K562 (cell line): ENCODE measurements around the gene SPPL3. TPM values are rescaled to one million over a fixed set of nuclear protein-coding genes. Genes with fewer than 3 reads are reported as not detected.

Experiments
- ATAC-seq: fragments of 200-7000 bp; cut with Tn5 transposase; 3 replicates; pipeline ENCODE4 v1.9.1; 2020; ENCODE audit warnings: moderate library complexity
- BruUV-seq: library from RNA; stranded (reverse); fragments of 400-500 nt; replicated peaks from 2 replicates; lab custom pipeline; 2021; lab: Mats Ljungman, UMichigan
- CTCF ChIA-PET: fragments of 300-600 bp; formaldehyde crosslinking; extraction: SDS; loops from one replicate; lab custom pipeline; 2021; ENCODE audit warnings: low intra/inter-chr PET ratio; lab: Yijun Ruan, JAX
- POLR2A ChIA-PET: fragments of 300-600, 350-650 bp; sonication (Branson Sonifier 250); formaldehyde crosslinking; extraction: SDS; loops from one replicate; lab custom pipeline; 2021; ENCODE audit warnings: antibody characterized with exemption, inconsistent platforms; lab: Yijun Ruan, JAX
- DNase-seq, 4 experiments: peaks; one replicate each; pipeline versions ENCODE4 v3.0.0 to v3.0.0-alpha.2; 2011 to 2018; ENCODE audit warnings: low spot score in 3 of 4, mixed read lengths in 3 of 4; ENCODE audit errors: extremely low read depth in 1 of 4
- FAIRE-seq: peaks from 2 replicates; lab custom pipeline; 2011; peaks lifted over from hg19 to GRCh38; lab: Jason Lieb, UNC
- H2AFZ ChIP-seq: 2 replicates; pipeline ENCODE4 v1.6.0; 2011; ENCODE audit warnings: low read depth, low read length, control low read depth, inconsistent platforms
- H3K27ac ChIP-seq: fragments of 200-600 bp; 3 replicates; pipeline ENCODE4 v1.8.0; 2011; ENCODE audit warnings: low read depth, mild to moderate bottlenecking, control low read depth, inconsistent platforms, low read length, moderate library complexity, mixed read lengths; ENCODE audit errors: extremely low read depth
- H3K27me3 ChIP-seq, 2 experiments: fragments of 300-600 bp in 1 of 2; 2 replicates in 1 of 2; 3 replicates in 1 of 2; pipeline versions ENCODE4 v1.6.0 to v1.8.0; 2011; ENCODE audit warnings: inconsistent platforms in 2 of 2, low read length in 2 of 2, mild to moderate bottlenecking in 1 of 2, mixed read lengths in 1 of 2, moderate library complexity in 1 of 2; ENCODE audit not compliant: control insufficient read depth in 2 of 2, insufficient read depth in 2 of 2
- H3K36me3 ChIP-seq: fragments of 300-600 bp; 3 replicates; pipeline ENCODE4 v1.8.0; 2011; ENCODE audit warnings: mild to moderate bottlenecking, low read length, inconsistent platforms; ENCODE audit not compliant: control insufficient read depth, insufficient read depth
- H3K4me1 ChIP-seq, 2 experiments: fragments of 200-600 bp in 1 of 2; replicated peaks in 1 of 2; 2 replicates in 1 of 2; 3 replicates in 1 of 2; pipeline versions ENCODE4 v1.5.1 to v1.8.0; 2011; ENCODE audit warnings: inconsistent platforms in 2 of 2, low read length in 2 of 2, mild to moderate bottlenecking in 1 of 2, mixed read lengths in 1 of 2, moderate library complexity in 1 of 2; ENCODE audit not compliant: control insufficient read depth in 2 of 2, insufficient read depth in 2 of 2
- H3K4me2 ChIP-seq: 2 replicates; pipeline ENCODE4 v1.6.1; 2011; ENCODE audit warnings: low read length, control low read depth, inconsistent platforms, mixed read lengths; ENCODE audit not compliant: insufficient read depth
- H3K4me3 ChIP-seq: fragments of 200-600 bp; sonication (generic), shearing (Covaris generic); 2 replicates; pipeline ENCODE4 v1.5.1; 2016; ENCODE audit warnings: control low read depth, inconsistent platforms
- H3K79me2 ChIP-seq: fragments of 200-600 bp; 3 replicates; pipeline ENCODE4 v1.8.0; 2011; ENCODE audit warnings: low read length, inconsistent platforms; ENCODE audit not compliant: control insufficient read depth, insufficient read depth
- H3K9ac ChIP-seq, 2 experiments: 2 replicates each; pipeline versions ENCODE4 v1.6.0 to v1.6.1; 2011; ENCODE audit warnings: low read depth in 2 of 2, low read length in 2 of 2, control low read depth in 1 of 2, inconsistent platforms in 1 of 2, mild to moderate bottlenecking in 1 of 2, mixed read lengths in 1 of 2; ENCODE audit not compliant: insufficient read depth in 1 of 2
- H3K9me1 ChIP-seq: one replicate; pipeline ENCODE4 v1.6.0; 2011; ENCODE audit warnings: inconsistent platforms, mild to moderate bottlenecking, low read length, moderate library complexity; ENCODE audit not compliant: control insufficient read depth, insufficient read depth
- H3K9me3 ChIP-seq: replicated peaks from 2 replicates; pipeline ENCODE4 v1.5.1; 2011; ENCODE audit warnings: low read depth, low read length, inconsistent platforms; ENCODE audit not compliant: control insufficient read depth, insufficient read depth
- H4K20me1 ChIP-seq: replicated peaks from 2 replicates; pipeline ENCODE4 v1.6.1; 2011; ENCODE audit warnings: low read length, inconsistent platforms, mixed read lengths; ENCODE audit not compliant: control insufficient read depth, insufficient read depth
- C11orf30 ChIP-seq: fragments of 450-650 bp; IDR thresholded peaks from 2 replicates; pipeline ENCODE4 v1.6.1; 2016; ENCODE audit warnings: low read depth, mild to moderate bottlenecking
- KDM5B ChIP-seq: fragments of 200-600 bp; sonication (generic); IDR thresholded peaks from 2 replicates; pipeline ENCODE4 v1.6.1; 2012; ENCODE audit warnings: low read depth, mild to moderate bottlenecking, moderate library complexity, low read length, control low read depth, inconsistent platforms; ENCODE audit not compliant: insufficient replicate concordance
- MAFK ChIP-seq: IDR thresholded peaks from 2 replicates; pipeline ENCODE4 v1.6.1; 2011; ENCODE audit warnings: low read length, improper control_type of control experiment
- UBTF ChIP-seq, 2 experiments: IDR thresholded peaks; 2 replicates each; pipeline ENCODE4 v1.6.1; 2012; ENCODE audit warnings: improper control_type of control experiment in 2 of 2, low read depth in 2 of 2, low read length in 2 of 2, borderline replicate concordance in 1 of 2
- USF1 ChIP-seq: sonication (generic); formaldehyde crosslinking; IDR thresholded peaks from 2 replicates; pipeline ENCODE4 v1.9.0; 2022; ENCODE audit warnings: mild to moderate bottlenecking, missing genetic modification reagents
- ZNF316 ChIP-seq: fragments of 450-650 bp; IDR thresholded peaks from 2 replicates; pipeline ENCODE4 v1.6.1; 2016
- ZNF511 ChIP-seq: sonication (generic); formaldehyde crosslinking; IDR thresholded peaks from 2 replicates; pipeline ENCODE4 v1.8.0; 2022; ENCODE audit warnings: mild to moderate bottlenecking, missing genetic modification reagents
- WGBS: fragments of 100-300 bp; shearing (Covaris generic); methylation state at CpG from one replicate; pipeline ENCODE4 v1.1.6; 2016; ENCODE audit warnings: low coverage, mixed read lengths; ENCODE audit not compliant: insufficient coverage; ENCODE audit errors: missing lambda C conversion rate; 5-methylcytosine and 5-hydroxymethylcytosine counted together
- in situ Hi-C: fragments of 300-500 bp; cut with MboI; formaldehyde crosslinking; loops from 4 replicates; pipeline ENCODE4 v1.15.0; 2018; ENCODE audit warnings: inconsistent platforms, mixed read lengths
- intact Hi-C: fragments of 100-400 bp; cut with micrococcal nuclease; formaldehyde crosslinking; loops from 2 replicates; pipeline ENCODE4 v1.14.2; 2022
- polyA plus RNA-seq, 8 experiments: library from polyadenylated mRNA; depleted of rRNA in 4 of 8; stranded (reverse) in 5 of 8; unstranded in 3 of 8; fragments of >200 nt; fragmentation: Nextera tagmentation in 2 of 8; fragmentation: Illumina TruSeq in 1 of 8; extraction: Ambion mirVana in 2 of 8; extraction: Trizol in 1 of 8; gene quantifications; 2 replicates each; pipeline versions ENCODE4 v1.2.1 to v1.2.3, GENCODE V29; 2011 to 2014; ENCODE audit warnings: inconsistent platforms in 1 of 8, missing spikeins in 1 of 8
- total RNA-seq, 7 experiments: library from RNA; depleted of rRNA in 6 of 7; stranded (reverse); fragments of >200 nt in 6 of 7; fragmentation: Illumina TruSeq in 2 of 7; extraction: Trizol in 2 of 7; gene quantifications; 2 replicates each; pipeline versions ENCODE4 v1.2.1 to v1.2.3, GENCODE V29; 2011 to 2021; ENCODE audit warnings: low replicate concordance in 1 of 7

SPPL3 gene
- total and polyA plus RNA-seq, 9 of the 15 experiments (the other 6 are each of a cell fraction or from before 2014, with no cell fraction given) = 2.9 to 32.1 (median 7.1) TPM

DNA sequence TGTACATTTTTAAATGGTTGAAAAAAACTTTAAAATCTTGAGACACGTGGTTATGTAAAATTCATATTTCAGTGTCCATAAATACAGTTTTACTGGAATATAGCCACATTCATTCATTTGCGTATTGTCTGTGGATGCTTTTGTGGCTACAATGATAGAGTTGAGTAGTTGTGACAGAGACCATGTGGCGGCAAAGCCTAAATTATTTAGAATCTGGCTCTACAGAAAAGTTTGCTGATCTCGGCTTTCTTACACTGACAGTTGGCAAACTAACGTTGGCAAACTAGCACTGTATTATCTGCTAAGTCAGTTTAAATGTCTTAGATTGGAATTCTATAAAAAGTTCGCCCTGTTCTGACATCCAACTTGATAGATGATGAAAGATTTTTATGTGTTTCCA, 191.5 kb downstream of the SPPL3 start:
- in situ Hi-C loops (loop anchor here (5.0 kb wide), 1 partner anchor 130 kb away; the partner anchor contains the start of gene POP5), intact Hi-C loops (no loop called here)
- BruUV-seq = no TSS peak
- no peaks in the 10 kb centered on the region for H3K9me3 ChIP-seq
- ATAC-seq = no peak
- peaks cover 7 to 17% of the 10 kb centered on the region in 2 experiments; a peak in 4 of 5 replicates for H3K4me1 ChIP-seq
- FAIRE-seq = peak; percentile 52
- ChIA-PET CTCF (interaction anchor here (2.6 to 2.7 kb wide), 2 partner anchors 64 to 129 kb away, joined by 12 to 14 read pairs; no protein-coding TSS in a partner anchor), POLR2A (interaction anchor here (1.2 to 2.8 kb wide), 2 partner anchors 7 to 20 kb away, joined by 3 to 22 read pairs; no protein-coding TSS in a partner anchor)
- H3K27me3 ChIP-seq = no peaks in the 10 kb centered on the region
- no peaks in the 10 kb centered on the region; the same call in 1 of the 2 replicates for H4K20me1 ChIP-seq
- no peak for DNase-seq
- WGBS = 83% methylated on average over 6 of the region's 6 CpGs
- no peak overlapping the region for H3K9ac ChIP-seq
- no peak overlapping the region for H2AFZ ChIP-seq
- H3K4me3 ChIP-seq = no peak overlapping the region
- H3K27ac ChIP-seq = no peak overlapping the region
- peaks cover 16% of the 10 kb centered on the region for H3K79me2 ChIP-seq
- H3K9me1 ChIP-seq = no peaks in the 10 kb centered on the region
- TF ChIP-seq C11orf30 (peak; percentile 32), ZNF316 (peak; percentile 61), UBTF (IDR thresholded peaks at IDR 0.05; ENCODE audit: borderline replicate concordance in 1 of 2, low read depth in 2 of 2, low read length in 2 of 2) (no peak), ZNF511 (no peak), USF1 (CRISPR knock-in tag) (no peak), MAFK (peak; percentile 42; the same call in 1 of the 2 replicates), KDM5B (no peak)
- H3K36me3 ChIP-seq = peaks cover 44% of the 10 kb centered on the region
- H3K4me2 ChIP-seq = no peak overlapping the region

Other genes with a start within 250 kb of the SPPL3 start
- 57.8 and 63.6 TPM in 2 replicates for gene MLEC, start 217.2 kb downstream of the SPPL3 start, total RNA-seq (2014; rRNA removed)
- gene MLEC, start 217.2 kb downstream of the SPPL3 start, total RNA-seq (2014; rRNA removed; fragmentation: Illumina TruSeq; extraction: Trizol) = 90.7 and 93.1 TPM in 2 replicates
- 102 and 108 TPM in 2 replicates for gene MLEC, start 217.2 kb downstream of the SPPL3 start, total RNA-seq (2015; rRNA removed; fragmentation: Illumina TruSeq; extraction: Trizol)
- 92.9 and 104 TPM in 2 replicates for gene MLEC, start 217.2 kb downstream of the SPPL3 start, total RNA-seq (2021)
- 40.2 and 51.9 TPM in 2 replicates for gene MLEC, start 217.2 kb downstream of the SPPL3 start, polyA plus RNA-seq (2011; rRNA removed)
- gene MLEC, start 217.2 kb downstream of the SPPL3 start, polyA plus RNA-seq (2014; fragmentation: Illumina TruSeq; extraction: Trizol) = 73.7 and 94.6 TPM in 2 replicates
- gene MLEC, start 217.2 kb downstream of the SPPL3 start, polyA plus RNA-seq (2014; fragmentation: Nextera tagmentation; extraction: Ambion mirVana) = 10 to 100 TPM; 18.5 to 20.5 TPM
- gene MLEC, start 217.2 kb downstream of the SPPL3 start, polyA plus RNA-seq (2014; rRNA removed) = 40.9 and 45.3 TPM in 2 replicates
- 14.6 and 15.1 TPM in 2 replicates for gene UNC119B, start 193.9 kb downstream of the SPPL3 start, total RNA-seq (2014; rRNA removed)
- 11.9 and 13.8 TPM in 2 replicates for gene UNC119B, start 193.9 kb downstream of the SPPL3 start, total RNA-seq (2014; rRNA removed; fragmentation: Illumina TruSeq; extraction: Trizol)
- gene UNC119B, start 193.9 kb downstream of the SPPL3 start, total RNA-seq (2015; rRNA removed; fragmentation: Illumina TruSeq; extraction: Trizol) = 9.2 and 9.3 TPM in 2 replicates
- 22.2 and 25.0 TPM in 2 replicates for gene UNC119B, start 193.9 kb downstream of the SPPL3 start, total RNA-seq (2021)
- 26.5 and 34.5 TPM in 2 replicates for gene UNC119B, start 193.9 kb downstream of the SPPL3 start, polyA plus RNA-seq (2011; rRNA removed)
- gene UNC119B, start 193.9 kb downstream of the SPPL3 start, polyA plus RNA-seq (2014; fragmentation: Illumina TruSeq; extraction: Trizol) = 16.5 and 19.5 TPM in 2 replicates
- gene UNC119B, start 193.9 kb downstream of the SPPL3 start, polyA plus RNA-seq (2014; fragmentation: Nextera tagmentation; extraction: Ambion mirVana) = 1 to 10 TPM; 4.0 to 6.5 TPM
- 20.2 and 21.6 TPM in 2 replicates for gene UNC119B, start 193.9 kb downstream of the SPPL3 start, polyA plus RNA-seq (2014; rRNA removed)
- 20.2 and 20.3 TPM in 2 replicates for gene ACADS, start 178.5 kb downstream of the SPPL3 start, total RNA-seq (2014; rRNA removed)
- 2.1 and 3.1 TPM in 2 replicates for gene ACADS, start 178.5 kb downstream of the SPPL3 start, total RNA-seq (2014; rRNA removed; fragmentation: Illumina TruSeq; extraction: Trizol)
- gene ACADS, start 178.5 kb downstream of the SPPL3 start, total RNA-seq (2015; rRNA removed; fragmentation: Illumina TruSeq; extraction: Trizol) = 8.8 and 9.0 TPM in 2 replicates
- gene ACADS, start 178.5 kb downstream of the SPPL3 start, total RNA-seq (2021) = 17.2 and 18.5 TPM in 2 replicates
- 13.6 and 14.1 TPM in 2 replicates for gene ACADS, start 178.5 kb downstream of the SPPL3 start, polyA plus RNA-seq (2011; rRNA removed)
- gene ACADS, start 178.5 kb downstream of the SPPL3 start, polyA plus RNA-seq (2014; fragmentation: Illumina TruSeq; extraction: Trizol) = 3.3 and 8.3 TPM in 2 replicates
- gene ACADS, start 178.5 kb downstream of the SPPL3 start, polyA plus RNA-seq (2014; fragmentation: Nextera tagmentation; extraction: Ambion mirVana) = under 1 TPM; 0.06 to 0.14 TPM
- gene ACADS, start 178.5 kb downstream of the SPPL3 start, polyA plus RNA-seq (2014; rRNA removed) = 18.3 and 20.3 TPM in 2 replicates
- not detected in 2 replicates for gene HNF1A, start 74.2 kb upstream of the SPPL3 start, total RNA-seq (2014; rRNA removed)
- not detected in 2 replicates for gene HNF1A, start 74.2 kb upstream of the SPPL3 start, total RNA-seq (2014; rRNA removed; fragmentation: Illumina TruSeq; extraction: Trizol)
- gene HNF1A, start 74.2 kb upstream of the SPPL3 start, total RNA-seq (2015; rRNA removed; fragmentation: Illumina TruSeq; extraction: Trizol) = not detected in 2 replicates
- not detected in 2 replicates for gene HNF1A, start 74.2 kb upstream of the SPPL3 start, total RNA-seq (2021)
- gene HNF1A, start 74.2 kb upstream of the SPPL3 start, polyA plus RNA-seq (2011; rRNA removed) = not detected in 2 replicates
- gene HNF1A, start 74.2 kb upstream of the SPPL3 start, polyA plus RNA-seq (2014; fragmentation: Illumina TruSeq; extraction: Trizol) = not detected in 2 replicates
- gene HNF1A, start 74.2 kb upstream of the SPPL3 start, polyA plus RNA-seq (2014; fragmentation: Nextera tagmentation; extraction: Ambion mirVana) = not detected
- not detected in 2 replicates for gene HNF1A, start 74.2 kb upstream of the SPPL3 start, polyA plus RNA-seq (2014; rRNA removed)
- 21.6 and 22.3 TPM in 2 replicates for gene C12orf43, start 112.1 kb upstream of the SPPL3 start, total RNA-seq (2014; rRNA removed)
- 10.4 and 11.4 TPM in 2 replicates for gene C12orf43, start 112.1 kb upstream of the SPPL3 start, total RNA-seq (2014; rRNA removed; fragmentation: Illumina TruSeq; extraction: Trizol)
- 15.7 and 16.8 TPM in 2 replicates for gene C12orf43, start 112.1 kb upstream of the SPPL3 start, total RNA-seq (2015; rRNA removed; fragmentation: Illumina TruSeq; extraction: Trizol)
- gene C12orf43, start 112.1 kb upstream of the SPPL3 start, total RNA-seq (2021) = 19.6 and 20.8 TPM in 2 replicates
- 9.8 and 10.5 TPM in 2 replicates for gene C12orf43, start 112.1 kb upstream of the SPPL3 start, polyA plus RNA-seq (2011; rRNA removed)
- gene C12orf43, start 112.1 kb upstream of the SPPL3 start, polyA plus RNA-seq (2014; fragmentation: Illumina TruSeq; extraction: Trizol) = 15.4 and 17.6 TPM in 2 replicates
- 1 to 10 TPM; 4.3 to 6.5 TPM for gene C12orf43, start 112.1 kb upstream of the SPPL3 start, polyA plus RNA-seq (2014; fragmentation: Nextera tagmentation; extraction: Ambion mirVana)
- 22.2 and 25.2 TPM in 2 replicates for gene C12orf43, start 112.1 kb upstream of the SPPL3 start, polyA plus RNA-seq (2014; rRNA removed)
- not detected in 2 replicates for gene OASL, start 134.9 kb upstream of the SPPL3 start, total RNA-seq (2014; rRNA removed)
- gene OASL, start 134.9 kb upstream of the SPPL3 start, total RNA-seq (2014; rRNA removed; fragmentation: Illumina TruSeq; extraction: Trizol) = not detected in 2 replicates
- 0.14 TPM in 1 of 2 replicates, not detected in the other for gene OASL, start 134.9 kb upstream of the SPPL3 start, total RNA-seq (2015; rRNA removed; fragmentation: Illumina TruSeq; extraction: Trizol)
- gene OASL, start 134.9 kb upstream of the SPPL3 start, total RNA-seq (2021) = not detected in 2 replicates
- not detected in 2 replicates for gene OASL, start 134.9 kb upstream of the SPPL3 start, polyA plus RNA-seq (2011; rRNA removed)
- not detected in 2 replicates for gene OASL, start 134.9 kb upstream of the SPPL3 start, polyA plus RNA-seq (2014; fragmentation: Illumina TruSeq; extraction: Trizol)
- gene OASL, start 134.9 kb upstream of the SPPL3 start, polyA plus RNA-seq (2014; fragmentation: Nextera tagmentation; extraction: Ambion mirVana) = not detected
- gene OASL, start 134.9 kb upstream of the SPPL3 start, polyA plus RNA-seq (2014; rRNA removed) = not detected in 2 replicates
- 0.09 and 0.20 TPM in 2 replicates for gene P2RX7, start 228.5 kb upstream of the SPPL3 start, total RNA-seq (2014; rRNA removed)
- gene P2RX7, start 228.5 kb upstream of the SPPL3 start, total RNA-seq (2014; rRNA removed; fragmentation: Illumina TruSeq; extraction: Trizol) = 0.38 and 0.44 TPM in 2 replicates
- 0.25 and 0.30 TPM in 2 replicates for gene P2RX7, start 228.5 kb upstream of the SPPL3 start, total RNA-seq (2015; rRNA removed; fragmentation: Illumina TruSeq; extraction: Trizol)
- gene P2RX7, start 228.5 kb upstream of the SPPL3 start, total RNA-seq (2021) = 0.40 TPM in 2 replicates
- gene P2RX7, start 228.5 kb upstream of the SPPL3 start, polyA plus RNA-seq (2011; rRNA removed) = 0.04 and 0.12 TPM in 2 replicates
- gene P2RX7, start 228.5 kb upstream of the SPPL3 start, polyA plus RNA-seq (2014; fragmentation: Illumina TruSeq; extraction: Trizol) = 0.46 and 0.65 TPM in 2 replicates
- gene P2RX7, start 228.5 kb upstream of the SPPL3 start, polyA plus RNA-seq (2014; fragmentation: Nextera tagmentation; extraction: Ambion mirVana) = under 1 TPM; 0.30 to 0.38 TPM
- gene P2RX7, start 228.5 kb upstream of the SPPL3 start, polyA plus RNA-seq (2014; rRNA removed) = 0.15 and 0.27 TPM in 2 replicates